GM19467 (cell line): ENCODE data around the gene CCDC63.
"Not testable (repeated sequence)": the region's sequence is repeated elsewhere in the genome, so short reads cannot be mapped to it uniquely, and the experiment has no call there.

Experiments used
- ATAC-seq: cut with Tn5 transposase; IDR thresholded peaks from one replicate; pipeline ENCODE4 v1.9.1; 2021; ENCODE audit warnings: mild to moderate bottlenecking, moderate library complexity; ENCODE audit not compliant: unreplicated experiment

CCDC63 gene

GRCh38 chr12:110943373-110943772 is 96.6 kb downstream of the CCDC63 start:
- ATAC-seq, result no peak

GRCh38 chr12:110948041-110948440 is 101.3 kb downstream of the CCDC63 start:
- no peak for ATAC-seq

GRCh38 chr12:110950466-110950865 is 103.7 kb downstream of the CCDC63 start:
- not testable (repeated sequence) for ATAC-seq

- not testable (repeated sequence) for ATAC-seq
These were observed 104.1 kb downstream of the CCDC63 start for GRCh38 chr12:110950867-110951266.
